ENCODE measurements around the gene SORCS2.

The SORCS2 gene

GRCh38 chr4:7723625-7724024 lies 531.3 kb downstream of the SORCS2 start:
- no peak for DNase-seq
- TF ChIP-seq CTCF (IDR thresholded peaks at IDR 0.05; ENCODE audit: low read depth, low read length, missing control alignments) = no peak
- Histone ChIP-seq H3K4me3 (ENCODE audit: low read depth, low read length) (no peak overlapping the region), H3K36me3 (replicated peaks) (no peaks in the 10 kb centered on the region), H3K27me3 (replicated peaks) (no peaks in the 10 kb centered on the region), H3K27ac (no peak overlapping the region)
- in situ Hi-C loops (cut with HindIII; ENCODE audit: low pct_ligation_motif_present, low sequenced_read_pairs) = no loop called here

- Histone ChIP-seq H3K27me3 (replicated peaks) (no peaks in the 10 kb centered on the region), H3K36me3 (replicated peaks) (no peaks in the 10 kb centered on the region), H3K4me3 (ENCODE audit: low read depth, low read length) (no peak overlapping the region), H3K27ac (no peak overlapping the region)
- DNase-seq = no peak
- in situ Hi-C loops (cut with HindIII; ENCODE audit: low pct_ligation_motif_present, low sequenced_read_pairs) = no loop called here
- TF ChIP-seq CTCF (IDR thresholded peaks at IDR 0.05; ENCODE audit: low read depth, low read length, missing control alignments) = no peak
Measured at GRCh38 chr4:7725951-7726350, 533.6 kb downstream of the SORCS2 start.

- no peak overlapping the region for H3K27ac ChIP-seq
- DNase-seq = no peak
- in situ Hi-C loops (cut with HindIII; ENCODE audit: low pct_ligation_motif_present, low sequenced_read_pairs) = no loop called here
- no peak overlapping the region for H3K4me3 ChIP-seq (ENCODE audit: low read depth, low read length)
- H3K27me3 ChIP-seq (replicated peaks) = no peaks in the 10 kb centered on the region
- no peaks in the 10 kb centered on the region for H3K36me3 ChIP-seq (replicated peaks)
- TF ChIP-seq CTCF (IDR thresholded peaks at IDR 0.05; ENCODE audit: low read depth, low read length, missing control alignments) = no peak
Measured at GRCh38 chr4:7726665-7727413, 534.5 kb downstream of the SORCS2 start.

GRCh38 chr4:7727749-7728148 lies 535.4 kb downstream of the SORCS2 start:
- in situ Hi-C loops (cut with HindIII; ENCODE audit: low pct_ligation_motif_present, low sequenced_read_pairs) = no loop called here
- Histone ChIP-seq H3K27ac (no peak overlapping the region), H3K36me3 (replicated peaks) (no peaks in the 10 kb centered on the region), H3K27me3 (replicated peaks) (no peaks in the 10 kb centered on the region), H3K4me3 (ENCODE audit: low read depth, low read length) (no peak overlapping the region)
- DNase-seq = no peak
- TF ChIP-seq CTCF (IDR thresholded peaks at IDR 0.05; ENCODE audit: low read depth, low read length, missing control alignments) = no peak

- in situ Hi-C loops (cut with HindIII; ENCODE audit: low pct_ligation_motif_present, low sequenced_read_pairs) = no loop called here
- no peaks in the 10 kb centered on the region for H3K36me3 ChIP-seq (replicated peaks)
Measured at GRCh38 chr4:7731437-7731836, 539.1 kb downstream of the SORCS2 start.

More at GRCh38 chr4:7731437-7731836, 539.1 kb downstream of the SORCS2 start:
- peaks cover 2% of the 10 kb centered on the region for H3K27me3 ChIP-seq (replicated peaks)
- DNase-seq = no peak
- no peak for TF ChIP-seq CTCF (IDR thresholded peaks at IDR 0.05; ENCODE audit: low read depth, low read length, missing control alignments)
- H3K27ac ChIP-seq = no peak overlapping the region
- H3K4me3 ChIP-seq (ENCODE audit: low read depth, low read length) = no peak overlapping the region

All from brain microvascular endothelial cell (primary cell).